BE2C (cell line): Measurements from ENCODE around the gene MTX1.

Experiments
- DNase-seq: peaks from one replicate; pipeline ENCODE4 v3.0.0-alpha.2; 2020
- H3K27me3 ChIP-seq: fragments of 250-450 bp; sonication (Bioruptor Pico); 2 replicates; pipeline ENCODE4 v1.5.1; 2020; ENCODE audit warnings: mild to moderate bottlenecking
- H3K36me3 ChIP-seq: fragments of 250-450 bp; sonication (Bioruptor Pico); 2 replicates; pipeline ENCODE4 v1.5.1; 2020; ENCODE audit warnings: mild to moderate bottlenecking
- H3K4me1 ChIP-seq: fragments of 250-450 bp; sonication (Bioruptor Pico); 2 replicates; pipeline ENCODE4 v1.5.1; 2020
- H3K4me3 ChIP-seq: 2 replicates; pipeline ENCODE4 v1.5.1; 2011; ENCODE audit warnings: low read depth, low read length
- H3K9me3 ChIP-seq: fragments of 250-450 bp; sonication (Bioruptor Pico); 2 replicates; pipeline ENCODE4 v1.5.1; 2020
- CTCF ChIP-seq: IDR thresholded peaks from 2 replicates; pipeline ENCODE4 v1.5.1; 2012; ENCODE audit warnings: mild to moderate bottlenecking, low read depth, low read length

Gene MTX1

GRCh38 chr1:155174324-155175280 is 33.9 kb upstream of the MTX1 start:
- Histone ChIP-seq H3K4me1 (peaks cover 14% of the 10 kb centered on the region), H3K4me3 (peak overlapping the region; percentile 90), H3K27me3 (no peaks in the 10 kb centered on the region), H3K36me3 (peaks cover 24% of the 10 kb centered on the region), H3K9me3 (no peaks in the 10 kb centered on the region)
- peak; percentile 61 for DNase-seq
- no peak for TF ChIP-seq CTCF

- H3K36me3 ChIP-seq, result peaks cover 32% of the 10 kb centered on the region
- no peaks in the 10 kb centered on the region for H3K9me3 ChIP-seq
- TF ChIP-seq CTCF, result no peak
- H3K4me1 ChIP-seq, result peaks cover 14% of the 10 kb centered on the region
- no peaks in the 10 kb centered on the region for H3K27me3 ChIP-seq
- peak overlapping the region; percentile 90 for H3K4me3 ChIP-seq
- DNase-seq, result peak; percentile 50
Observed at GRCh38 chr1:155175281-155175926, 33.1 kb upstream of the MTX1 start.

GRCh38 chr1:155175927-155176371 is 32.5 kb upstream of the MTX1 start:
- peak overlapping the region; percentile 90 for H3K4me3 ChIP-seq
- TF ChIP-seq CTCF, result peak; percentile 38; the same call in 1 of the 2 replicates
- peaks cover 14% of the 10 kb centered on the region for H3K4me1 ChIP-seq
- no peaks in the 10 kb centered on the region for H3K9me3 ChIP-seq
- no peaks in the 10 kb centered on the region for H3K27me3 ChIP-seq
- peaks cover 37% of the 10 kb centered on the region for H3K36me3 ChIP-seq
- DNase-seq, result peak; percentile 56

- peak; percentile 94 for TF ChIP-seq CTCF
- peaks cover 14% of the 10 kb centered on the region for H3K4me1 ChIP-seq
- H3K4me3 ChIP-seq, result no peak overlapping the region
- peak; percentile 86 for DNase-seq
- H3K27me3 ChIP-seq, result no peaks in the 10 kb centered on the region
- H3K36me3 ChIP-seq, result peaks cover 37% of the 10 kb centered on the region
- no peaks in the 10 kb centered on the region for H3K9me3 ChIP-seq
Observed at GRCh38 chr1:155176544-155177071, 31.9 kb upstream of the MTX1 start.

- no peak for TF ChIP-seq CTCF
- no peak for DNase-seq
- H3K9me3 ChIP-seq, result no peaks in the 10 kb centered on the region
- H3K4me3 ChIP-seq, result no peak overlapping the region
- H3K36me3 ChIP-seq, result peaks cover 37% of the 10 kb centered on the region
- peaks cover 14% of the 10 kb centered on the region for H3K4me1 ChIP-seq
- no peaks in the 10 kb centered on the region for H3K27me3 ChIP-seq
Observed at GRCh38 chr1:155177192-155177917, 31.1 kb upstream of the MTX1 start.
